Neuronal stem cell (in vitro differentiated cells): ENCODE data around the gene IQCH. TPM values are rescaled to one million over a fixed set of nuclear protein-coding genes. Genes with fewer than 3 reads are reported as not detected.
A peak's percentile ranks its signal among the peaks of the same experiment; 100 is the strongest.

Experiments
- DNase-seq: peaks from one replicate; pipeline ENCODE4 v3.0.0-alpha.2; 2013; ENCODE audit warnings: low spot score
- H2AFZ ChIP-seq: one replicate; pipeline ENCODE4 v1.6.1; 2013; ENCODE audit warnings: mild to moderate bottlenecking, low read length, inconsistent platforms
- H2AK5ac ChIP-seq: 2 replicates; pipeline ENCODE4 v1.6.1; 2013; ENCODE audit warnings: low read depth, mild to moderate bottlenecking, inconsistent platforms, low read length, moderate library complexity, mixed read lengths
- H2BK120ac ChIP-seq: 2 replicates; pipeline ENCODE4 v1.6.1; 2013; ENCODE audit warnings: low read depth, mild to moderate bottlenecking, inconsistent platforms, low read length, moderate library complexity, mixed read lengths
- H2BK12ac ChIP-seq: one replicate; pipeline ENCODE4 v1.6.1; 2013; ENCODE audit warnings: low read length, inconsistent platforms
- H2BK15ac ChIP-seq: 2 replicates; pipeline ENCODE4 v1.6.1; 2013; ENCODE audit warnings: mild to moderate bottlenecking, low read length, inconsistent platforms, mixed read lengths
- H2BK5ac ChIP-seq: one replicate; pipeline ENCODE4 v1.6.1; 2013; ENCODE audit warnings: inconsistent platforms, mild to moderate bottlenecking, low read length, moderate library complexity
- H3K14ac ChIP-seq: one replicate; pipeline ENCODE4 v1.6.1; 2013; ENCODE audit warnings: low read length, inconsistent platforms
- H3K18ac ChIP-seq: 2 replicates; pipeline ENCODE4 v1.6.1; 2013; ENCODE audit warnings: low read length, inconsistent platforms
- H3K23ac ChIP-seq: 2 replicates; pipeline ENCODE4 v1.6.1; 2013; ENCODE audit warnings: low read depth, mild to moderate bottlenecking, mixed read lengths, low read length, inconsistent platforms; ENCODE audit not compliant: poor library complexity
- H3K27ac ChIP-seq: replicated peaks from 3 replicates; pipeline ENCODE4 v1.5.1; 2013; ENCODE audit warnings: low read length, inconsistent platforms
- H3K27me3 ChIP-seq, 3 experiments: 2 replicates each; pipeline ENCODE4 v1.6.1; 2013; ENCODE audit warnings: low read length in 3 of 3, mild to moderate bottlenecking in 2 of 3, inconsistent platforms in 1 of 3, low read depth in 1 of 3, mixed read lengths in 1 of 3, moderate library complexity in 1 of 3; ENCODE audit not compliant: control insufficient read depth in 3 of 3, insufficient read depth in 3 of 3
- H3K36me3 ChIP-seq, 2 donors: replicated peaks in 1 of 2; 2 replicates each; pipeline ENCODE4 v1.6.1; 2013; ENCODE audit warnings: low read length in 2 of 2; ENCODE audit not compliant: control insufficient read depth in 2 of 2, insufficient read depth in 2 of 2
- H3K4ac ChIP-seq: 2 replicates; pipeline ENCODE4 v1.6.1; 2013; ENCODE audit warnings: inconsistent platforms, mild to moderate bottlenecking, low read length, moderate library complexity
- H3K4me1 ChIP-seq, 2 donors: 1 replicate in 1 of 2; 2 replicates in 1 of 2; pipeline ENCODE4 v1.6.1; 2013; ENCODE audit warnings: low read length in 2 of 2, low read depth in 1 of 2; ENCODE audit not compliant: control insufficient read depth in 2 of 2, insufficient read depth in 1 of 2
- H3K4me2 ChIP-seq: one replicate; pipeline ENCODE4 v1.6.1; 2013; ENCODE audit warnings: mild to moderate bottlenecking, low read length, inconsistent platforms; ENCODE audit not compliant: insufficient read depth, poor library complexity, severe bottlenecking
- H3K4me3 ChIP-seq, 2 donors: 2 replicates each; pipeline ENCODE4 v1.5.1; 2013; ENCODE audit warnings: low read length in 2 of 2, mild to moderate bottlenecking in 2 of 2, inconsistent platforms in 1 of 2, moderate library complexity in 1 of 2
- H3K79me1 ChIP-seq: one replicate; pipeline ENCODE4 v1.6.1; 2013; ENCODE audit warnings: low read depth, mild to moderate bottlenecking, inconsistent platforms, low read length, moderate library complexity
- H3K9ac ChIP-seq: one replicate; pipeline ENCODE4 v1.6.1; 2013; ENCODE audit warnings: mild to moderate bottlenecking, low read depth, low read length, inconsistent platforms; ENCODE audit not compliant: poor library complexity
- H3K9me3 ChIP-seq, 2 donors: replicated peaks in 1 of 2; 2 replicates each; pipeline versions ENCODE3 to v1.6.1; 2013; ENCODE audit warnings: low read length in 2 of 2, mild to moderate bottlenecking in 2 of 2, inconsistent platforms in 1 of 2, low read depth in 1 of 2, mixed read lengths in 1 of 2, moderate library complexity in 1 of 2; ENCODE audit not compliant: control insufficient read depth in 2 of 2, insufficient read depth in 1 of 2
- H4K8ac ChIP-seq: one replicate; pipeline ENCODE4 v1.6.1; 2013; ENCODE audit warnings: low read depth, mild to moderate bottlenecking, inconsistent platforms, low read length, moderate library complexity
- H4K91ac ChIP-seq: one replicate; pipeline ENCODE4 v1.6.1; 2013; ENCODE audit warnings: low read length, low read depth, mild to moderate bottlenecking, inconsistent platforms; ENCODE audit not compliant: poor library complexity
- WGBS, 2 donors: extraction: QIAGEN DNeasy Blood & Tissue Kit; methylation state at CpG; one replicate each; pipeline ENCODE4 v1.1.7; 2013; ENCODE audit warnings: missing lambda C conversion rate in 2 of 2, mixed read lengths in 1 of 2; ENCODE audit not compliant: insufficient read length in 2 of 2, insufficient replicate concordance in 1 of 2; ENCODE audit errors: extremely low coverage in 2 of 2; 5-methylcytosine and 5-hydroxymethylcytosine counted together
- polyA plus RNA-seq, 2 experiments: library from polyadenylated mRNA; stranded (reverse); fragments of 200-250 nt; gene quantifications; one replicate each; pipeline ENCODE4 v1.2.3, GENCODE V29; 2013

IQCH gene
- 3.7 TPM for polyA plus RNA-seq (2013, experiment 1 of 2)
- polyA plus RNA-seq (2013, experiment 2 of 2), result 3.5 TPM

DNA sequence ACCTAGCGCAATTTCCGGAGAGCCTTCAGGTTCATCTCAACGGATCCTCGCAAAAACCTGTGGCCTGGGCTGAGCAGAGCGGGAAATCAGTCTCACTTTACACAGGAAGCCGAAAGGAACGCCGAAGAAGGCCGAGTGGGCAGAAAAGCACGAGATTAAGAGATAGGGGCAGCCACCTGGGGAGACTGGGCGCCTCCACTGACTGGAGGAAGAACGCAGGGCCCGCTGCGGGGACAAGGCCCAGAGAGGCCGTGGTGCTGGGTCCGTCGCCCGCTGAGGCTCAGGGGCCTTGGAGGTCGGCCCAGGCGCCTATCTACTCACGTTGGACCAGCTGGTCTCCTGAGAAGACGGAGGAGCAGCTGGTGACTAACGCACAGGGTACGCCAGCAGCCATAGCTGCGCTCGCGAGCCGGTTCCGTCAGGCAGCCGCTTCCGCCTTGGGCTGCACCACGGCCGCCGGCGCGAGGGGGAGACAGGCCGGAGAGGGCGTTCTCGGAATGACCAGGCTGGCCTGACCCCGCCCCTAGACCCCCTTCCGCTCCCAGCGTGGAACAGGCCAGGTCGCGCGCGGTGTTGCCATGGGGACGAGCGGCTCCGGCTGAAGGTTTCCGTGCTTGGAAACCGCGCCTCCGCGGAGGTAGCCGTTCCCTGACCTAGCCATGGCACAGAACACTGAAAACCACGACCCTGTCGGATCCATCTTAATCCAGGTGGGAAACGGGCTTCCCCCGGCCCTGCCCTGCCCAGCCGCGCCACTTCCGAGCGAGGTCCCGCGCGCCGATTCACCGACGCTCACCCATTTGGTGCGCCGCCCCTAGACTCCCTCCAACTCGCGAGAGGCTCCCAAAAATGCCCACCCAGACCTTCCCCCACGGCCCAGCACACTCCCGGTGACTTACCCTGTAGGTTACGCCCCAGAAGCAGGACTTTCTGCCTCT lies at the start of gene IQCH, which contains the start of gene AAGAB:
IQCH (plus strand) TSS at position 549 of the 938 bp plus-strand sequence; CDS start at position 660, 111 bp downstream.
AAGAB (minus strand) TSS at position 424 of the 938 bp plus-strand sequence; CDS start at position 394, 30 bp downstream.
- Histone ChIP-seq H2BK120ac (no peak within 1 kb of the TSS), H3K14ac (peak within 1 kb of the TSS; percentile 99), H3K23ac (peak within 1 kb of the TSS; percentile 98)

DNA sequence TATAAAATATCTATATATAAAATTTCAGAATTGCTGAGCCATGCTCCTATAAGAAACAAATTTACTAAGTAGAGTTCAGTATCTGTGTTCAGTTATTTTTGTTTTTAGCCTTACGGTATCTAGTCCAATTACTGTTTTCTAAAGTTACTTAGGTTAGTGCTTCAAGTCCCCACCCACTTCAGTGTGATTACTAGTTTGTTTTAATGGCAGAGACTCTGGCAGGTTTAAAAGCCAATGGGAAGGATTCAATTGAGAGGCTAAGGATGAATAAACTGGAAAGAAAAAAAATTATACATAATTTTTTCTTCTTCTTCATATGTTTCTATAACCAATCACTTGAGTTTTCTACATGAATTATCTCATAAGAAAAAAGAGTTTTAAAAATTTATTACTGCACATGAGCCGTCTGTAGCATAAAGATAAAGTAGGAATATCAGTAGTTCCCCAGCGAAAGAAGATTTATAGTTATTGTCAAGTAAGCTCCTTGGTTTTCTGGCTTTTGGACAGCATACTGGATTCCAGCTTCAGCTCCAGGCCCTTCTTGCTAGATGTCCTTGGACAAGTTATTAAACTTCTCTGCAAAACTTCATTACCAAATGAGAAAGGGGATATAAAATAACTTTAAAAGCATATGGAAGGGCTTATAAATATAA lies 46.9 kb upstream of the IQCH start:
- no peak overlapping the region for H4K91ac ChIP-seq
- WGBS, 2 donors, result no CpG with 5 or more reads among the region's 3 CpGs
- H3K9me3 ChIP-seq, result no peaks in the 10 kb centered on the region
- no peak overlapping the region for H3K4me2 ChIP-seq
- no peak overlapping the region for H2AK5ac ChIP-seq
- H2AFZ ChIP-seq, result no peak overlapping the region
- no peak overlapping the region for H3K9ac ChIP-seq
- no peak overlapping the region for H3K4ac ChIP-seq
- H3K79me1 ChIP-seq, result no peaks in the 10 kb centered on the region
- H4K8ac ChIP-seq, result no peak overlapping the region
- DNase-seq, result no peak
- H3K4me1 ChIP-seq, result no peaks in the 10 kb centered on the region
- H3K23ac ChIP-seq, result no peak overlapping the region
- no peak overlapping the region for H2BK5ac ChIP-seq
- H3K36me3 ChIP-seq, result peaks cover 5 to 52% of the 10 kb centered on the region in 2 donors
- no peaks in the 10 kb centered on the region for H3K27me3 ChIP-seq
- H3K4me3 ChIP-seq, result no peak overlapping the region
- H3K14ac ChIP-seq, result no peak overlapping the region
- H3K27ac ChIP-seq, result no peak overlapping the region
- H3K18ac ChIP-seq, result no peak overlapping the region
- H2BK120ac ChIP-seq, result no peak overlapping the region
- H2BK15ac ChIP-seq, result no peak overlapping the region
- H2BK12ac ChIP-seq, result no peak overlapping the region

More for the DNA sequence above, at the start of gene IQCH, which contains the start of gene AAGAB:
- Histone ChIP-seq H4K91ac (no peak within 1 kb of the TSS), H3K18ac (peak within 1 kb of the TSS; percentile 99), H3K9me3 (no peaks in the 10 kb centered on the region), H3K4me1 (peaks cover 0 to 4% of the 10 kb centered on the region in 2 donors), H3K4me3 (peak within 1 kb of the TSS; percentile 93 to 94), H3K9ac (peak within 1 kb of the TSS; percentile 95), H2BK15ac (no peak within 1 kb of the TSS), H3K79me1 (peaks cover 7% of the 10 kb centered on the region), H3K4ac (no peak within 1 kb of the TSS), H2AK5ac (no peak within 1 kb of the TSS), H3K27ac (peak within 1 kb of the TSS; percentile 59), H3K27me3 (no peaks in the 10 kb centered on the region), H2AFZ (peak within 1 kb of the TSS; percentile 92), H2BK12ac (peak within 1 kb of the TSS; percentile 60), H3K36me3 (peaks cover 0 to 2% of the 10 kb centered on the region in 2 donors), H3K4me2 (peak within 1 kb of the TSS; percentile 91), H4K8ac (no peak within 1 kb of the TSS), H2BK5ac (no peak within 1 kb of the TSS)
- DNase-seq, result peak; percentile 95
- no CpG with 5 or more reads among the region's 76 CpGs for WGBS, 2 donors

DNA sequence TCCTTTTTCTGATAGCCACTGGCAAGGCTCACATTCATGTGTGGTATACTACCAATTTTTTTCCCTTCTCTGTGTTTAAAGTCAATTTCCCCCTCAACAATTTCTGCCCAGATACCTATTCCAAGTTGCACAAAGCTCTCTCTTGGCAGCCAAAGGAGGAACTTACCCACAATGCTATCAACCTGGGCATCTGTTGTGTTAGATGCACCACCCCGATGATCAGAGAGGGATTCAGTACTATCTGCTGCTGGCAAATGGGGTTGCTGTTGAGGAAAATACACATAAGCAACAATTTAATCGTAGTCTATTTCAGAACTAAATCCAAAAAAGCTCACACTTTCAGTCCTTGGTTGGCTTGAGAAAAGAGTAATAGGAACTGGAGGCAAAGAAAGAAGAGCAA lies 46.2 kb upstream of the IQCH start:
- H3K23ac ChIP-seq, result no peak overlapping the region
- no peak overlapping the region for H2BK5ac ChIP-seq
- H2BK12ac ChIP-seq, result no peak overlapping the region
- no peak overlapping the region for H3K27ac ChIP-seq
- DNase-seq, result no peak
- H3K4me2 ChIP-seq, result no peak overlapping the region
- H3K18ac ChIP-seq, result no peak overlapping the region
- H2BK15ac ChIP-seq, result no peak overlapping the region
- H4K91ac ChIP-seq, result no peak overlapping the region
- WGBS, 2 donors, result no CpG with 5 or more reads among the region's 2 CpGs
- H3K4ac ChIP-seq, result no peak overlapping the region
- no peak overlapping the region for H3K14ac ChIP-seq
- no peak overlapping the region for H2BK120ac ChIP-seq
- no peaks in the 10 kb centered on the region for H3K79me1 ChIP-seq
- no peak overlapping the region for H4K8ac ChIP-seq
- H3K9me3 ChIP-seq, result no peaks in the 10 kb centered on the region
- H2AK5ac ChIP-seq, result no peak overlapping the region
- no peaks in the 10 kb centered on the region for H3K4me1 ChIP-seq
- no peak overlapping the region for H2AFZ ChIP-seq
- peaks cover 4 to 45% of the 10 kb centered on the region in 2 donors for H3K36me3 ChIP-seq
- H3K4me3 ChIP-seq, result no peak overlapping the region
- no peak overlapping the region for H3K9ac ChIP-seq
- H3K27me3 ChIP-seq, result no peaks in the 10 kb centered on the region
